LHCN-M2 (cell line): ENCODE data around the gene LONP2. TPM values are rescaled to one million over a fixed set of nuclear protein-coding genes. Genes with fewer than 3 reads are reported as not detected.
A peak's percentile ranks its signal among the peaks of the same experiment; 100 is the strongest.
"Not testable (repeated sequence)": the region's sequence is repeated elsewhere in the genome, so short reads cannot be mapped to it uniquely, and the experiment has no call there.

Experiments used
- DNase-seq: peaks from one replicate; pipeline ENCODE4 v3.0.0-alpha.2; 2012; ENCODE audit warnings: low read depth
- total RNA-seq: library from RNA; depleted of rRNA; stranded (reverse); fragments of >200 nt; gene quantifications from 2 replicates; pipeline ENCODE4 v1.2.3, GENCODE V29; 2014

Gene LONP2
- total RNA-seq, 1 experiment from 2014 or later = 45.3 TPM

- DNase-seq = peak; percentile 18
Measured at GRCh38 chr16:48235556-48236136, 8.5 kb upstream of the LONP2 start.

GRCh38 chr16:48236286-48236685 is 7.8 kb upstream of the LONP2 start:
- no peak for DNase-seq

GRCh38 chr16:48240147-48240546 is 4.0 kb upstream of the LONP2 start:
- DNase-seq = not testable (repeated sequence)

GRCh38 chr16:48244863-48245195 is 729 bp downstream of the LONP2 start:
- no peak for DNase-seq

- no peak for DNase-seq
Measured at GRCh38 chr16:48246066-48246465, 2.0 kb downstream of the LONP2 start.

GRCh38 chr16:48247311-48247710 is 3.2 kb downstream of the LONP2 start, which contains the start of gene ABCC11:
Gene ABCC11, minus strand, starts transcription at chr16:48247539. Its CDS starts 15,618 bp downstream, at chr16:48231921.
- DNase-seq = no peak

GRCh38 chr16:48250520-48251278 is 6.6 kb downstream of the LONP2 start:
- DNase-seq = no peak

GRCh38 chr16:48252013-48252412 is 7.9 kb downstream of the LONP2 start:
- no peak for DNase-seq

GRCh38 chr16:48256579-48257177 is 12.6 kb downstream of the LONP2 start:
- no peak for DNase-seq

- DNase-seq = no peak
Measured at GRCh38 chr16:48261569-48261968, 17.5 kb downstream of the LONP2 start.

- no peak for DNase-seq
Measured at GRCh38 chr16:48262631-48263030, 18.5 kb downstream of the LONP2 start.

GRCh38 chr16:48269011-48269410 is 24.9 kb downstream of the LONP2 start:
- no peak for DNase-seq

GRCh38 chr16:48271728-48272127 is 27.6 kb downstream of the LONP2 start:
- DNase-seq = no peak

- DNase-seq = no peak
Measured at GRCh38 chr16:48272837-48273421, 28.8 kb downstream of the LONP2 start.

- DNase-seq = no peak
Measured at GRCh38 chr16:48274476-48274875, 30.4 kb downstream of the LONP2 start.

GRCh38 chr16:48276102-48276501 is 32.0 kb downstream of the LONP2 start:
- no peak for DNase-seq

GRCh38 chr16:48277158-48277557 is 33.1 kb downstream of the LONP2 start:
- no peak for DNase-seq

GRCh38 chr16:48279199-48279598 is 35.1 kb downstream of the LONP2 start:
- no peak for DNase-seq

- no peak for DNase-seq
Measured at GRCh38 chr16:48280546-48280945, 36.4 kb downstream of the LONP2 start.

GRCh38 chr16:48282636-48283263 is 38.6 kb downstream of the LONP2 start:
- no peak for DNase-seq

GRCh38 chr16:48284772-48285409 is 40.8 kb downstream of the LONP2 start:
- peak; percentile 54 for DNase-seq

- peak; percentile 26 for DNase-seq
Measured at GRCh38 chr16:48287239-48287638, 43.1 kb downstream of the LONP2 start.
